Peyer's patch (tissue), 4 donors: Measurements from ENCODE around the gene PEX16. TPM values are rescaled to one million over a fixed set of nuclear protein-coding genes. Genes with fewer than 3 reads are reported as not detected.

Source experiments
- DNase-seq, 3 donors: peaks; one replicate each; pipeline ENCODE4 v3.0.0-alpha.2; 2017 to 2019
- H3K27ac ChIP-seq, 4 donors: fragments of 200-600 bp; sonication (generic); one replicate each; pipeline ENCODE4 v1.5.1; 2016 to 2019
- H3K27me3 ChIP-seq, 2 donors: fragments of 200-600 bp; sonication (generic); one replicate each; pipeline ENCODE4 v1.5.1; 2019
- H3K36me3 ChIP-seq, 3 donors: fragments of 200-600 bp; sonication (generic); one replicate each; pipeline ENCODE4 v1.5.1; 2016 to 2019
- H3K4me1 ChIP-seq, 4 donors: fragments of 200-600 bp; sonication (generic); one replicate each; pipeline ENCODE4 v1.5.1; 2016 to 2019
- H3K4me3 ChIP-seq, 4 donors: fragments of 200-600 bp; sonication (generic); 1 replicate in 3 of 4; 2 replicates in 1 of 4; pipeline ENCODE4 v1.5.1; 2016 to 2019; ENCODE audit warnings: mild to moderate bottlenecking in 1 of 4
- H3K9me3 ChIP-seq, 4 donors: fragments of 200-600 bp; sonication (generic); one replicate each; pipeline ENCODE4 v1.5.1; 2016 to 2019; ENCODE audit warnings: mild to moderate bottlenecking in 1 of 4
- POLR2A ChIP-seq, 2 donors: fragments of 450-650 bp; IDR thresholded peaks; one replicate each; pipeline ENCODE4 v1.5.1; 2017; ENCODE audit warnings: antibody characterized with exemption in 2 of 2, mild to moderate bottlenecking in 2 of 2, moderate library complexity in 2 of 2
- total RNA-seq, 4 donors: library from RNA; depleted of rRNA; stranded (reverse); fragments of >200 nt; gene quantifications; one replicate each; pipeline ENCODE4 v1.1.0, GENCODE V29; 2016
- TF ChIP-seq, protein P1 (sequence below), 6 experiments: fragments of 450-650 bp in 4 of 6; fragments of 200-600 bp in 2 of 6; sonication (generic) in 1 of 6; IDR thresholded peaks; one replicate each; pipeline ENCODE4 v1.5.1; 2017 to 2019; ENCODE audit warnings: antibody characterized with exemption in 6 of 6, mild to moderate bottlenecking in 3 of 6, moderate library complexity in 1 of 6

The PEX16 gene
- total RNA-seq, 4 donors from 2014 or later: 46.2 to 66.8 (median 63.0) TPM

DNA sequence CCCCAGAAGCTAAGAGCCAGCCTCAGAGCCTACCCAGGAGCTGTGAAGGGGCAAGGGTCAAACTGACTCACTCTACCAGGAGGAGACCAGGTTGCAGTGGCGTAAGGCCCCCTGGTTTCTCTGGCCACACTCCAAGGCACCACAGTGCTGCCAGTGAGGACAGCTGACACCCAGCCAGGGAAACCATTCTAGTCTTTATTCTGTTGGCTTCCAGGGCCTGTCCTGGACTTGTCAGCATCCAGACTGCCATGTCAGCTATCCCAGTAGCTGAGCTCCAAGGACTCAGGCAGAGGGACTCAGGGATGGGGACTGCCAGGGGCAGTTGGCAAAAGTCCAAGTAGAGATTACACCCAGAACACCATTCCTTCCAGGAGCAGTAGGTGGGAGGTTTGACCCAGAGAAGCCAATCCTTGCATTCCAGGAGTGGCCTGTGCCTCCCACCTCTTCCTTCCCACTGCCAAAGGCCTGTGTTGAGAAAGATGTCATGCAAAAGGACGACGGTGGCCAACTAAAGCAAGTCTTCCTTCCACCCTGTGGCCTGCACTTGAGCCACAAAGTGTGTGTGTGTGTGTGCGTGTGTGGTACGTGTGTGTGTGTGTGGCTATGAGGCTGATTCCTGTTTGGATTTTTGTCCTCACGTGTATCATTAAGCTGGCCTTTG lies 35.8 kb downstream of the PEX16 start:
- Histone ChIP-seq H3K4me1 (peaks cover 0 to 19% (median 4%) of the 10 kb centered on the region in 4 donors), H3K36me3 (peaks cover 0 to 57% (median 0%) of the 10 kb centered on the region in 3 donors), H3K9me3 (no peaks in the 10 kb centered on the region), H3K27me3 (no peaks in the 10 kb centered on the region), H3K4me3 (no peak overlapping the region), H3K27ac (no peak overlapping the region)
- peak in 1 of 3 donors; percentile 61 for DNase-seq
- no peak for TF ChIP-seq POLR2A (IDR thresholded peaks at IDR 0.05)
- TF ChIP-seq, protein P1, sequence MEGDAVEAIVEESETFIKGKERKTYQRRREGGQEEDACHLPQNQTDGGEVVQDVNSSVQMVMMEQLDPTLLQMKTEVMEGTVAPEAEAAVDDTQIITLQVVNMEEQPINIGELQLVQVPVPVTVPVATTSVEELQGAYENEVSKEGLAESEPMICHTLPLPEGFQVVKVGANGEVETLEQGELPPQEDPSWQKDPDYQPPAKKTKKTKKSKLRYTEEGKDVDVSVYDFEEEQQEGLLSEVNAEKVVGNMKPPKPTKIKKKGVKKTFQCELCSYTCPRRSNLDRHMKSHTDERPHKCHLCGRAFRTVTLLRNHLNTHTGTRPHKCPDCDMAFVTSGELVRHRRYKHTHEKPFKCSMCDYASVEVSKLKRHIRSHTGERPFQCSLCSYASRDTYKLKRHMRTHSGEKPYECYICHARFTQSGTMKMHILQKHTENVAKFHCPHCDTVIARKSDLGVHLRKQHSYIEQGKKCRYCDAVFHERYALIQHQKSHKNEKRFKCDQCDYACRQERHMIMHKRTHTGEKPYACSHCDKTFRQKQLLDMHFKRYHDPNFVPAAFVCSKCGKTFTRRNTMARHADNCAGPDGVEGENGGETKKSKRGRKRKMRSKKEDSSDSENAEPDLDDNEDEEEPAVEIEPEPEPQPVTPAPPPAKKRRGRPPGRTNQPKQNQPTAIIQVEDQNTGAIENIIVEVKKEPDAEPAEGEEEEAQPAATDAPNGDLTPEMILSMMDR (IDR thresholded peaks at IDR 0.05): no peak

DNA sequence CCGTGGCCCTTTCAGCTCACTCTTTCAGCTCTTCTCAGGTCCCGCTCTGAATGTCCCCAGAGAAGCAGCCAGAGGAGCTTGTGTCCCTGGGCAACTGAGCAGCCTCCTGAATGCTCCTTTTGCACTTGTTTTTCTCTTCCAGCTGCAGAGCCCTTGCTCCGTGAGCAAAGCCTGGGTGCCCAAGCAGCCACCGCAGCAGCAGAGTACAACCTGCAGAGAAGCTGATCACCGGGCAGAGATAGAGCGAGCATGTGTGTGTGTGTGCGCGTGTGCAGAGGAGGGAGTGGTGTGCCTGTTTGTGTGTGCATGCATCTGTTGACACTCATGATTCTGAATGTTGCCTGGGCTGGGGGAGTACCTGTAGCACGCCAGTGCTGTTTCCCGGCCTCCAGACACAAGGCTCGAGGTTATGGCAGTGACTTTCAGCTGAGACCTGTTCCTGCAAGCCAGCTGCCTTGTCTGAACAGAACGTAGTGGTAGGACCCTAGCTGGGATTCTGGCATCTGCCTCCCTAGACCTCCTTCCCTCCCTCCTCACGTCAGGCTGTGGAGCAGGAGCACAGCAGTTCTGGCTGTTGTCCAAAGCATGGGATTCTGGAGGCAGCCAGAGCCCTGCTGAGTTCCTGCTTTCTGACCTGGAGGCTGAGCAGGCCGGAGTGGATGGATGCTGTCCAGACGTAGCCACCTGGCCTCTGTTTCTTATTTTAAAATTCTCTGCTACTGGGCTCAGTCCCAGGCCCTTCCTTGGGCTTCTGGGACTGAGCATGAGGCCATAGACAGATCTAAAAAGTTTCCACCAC lies 36.7 kb downstream of the PEX16 start:
- H3K36me3 ChIP-seq: peaks cover 0 to 66% (median 0%) of the 10 kb centered on the region in 3 donors
- H3K4me3 ChIP-seq: no peak overlapping the region
- DNase-seq: no peak
- no peaks in the 10 kb centered on the region for H3K9me3 ChIP-seq
- H3K27ac ChIP-seq: no peak overlapping the region
- TF ChIP-seq, protein P1 (IDR thresholded peaks at IDR 0.05): no peak
- TF ChIP-seq POLR2A (IDR thresholded peaks at IDR 0.05): no peak
- no peaks in the 10 kb centered on the region for H3K27me3 ChIP-seq
- H3K4me1 ChIP-seq: peaks cover 0 to 16% (median 4%) of the 10 kb centered on the region in 4 donors

DNA sequence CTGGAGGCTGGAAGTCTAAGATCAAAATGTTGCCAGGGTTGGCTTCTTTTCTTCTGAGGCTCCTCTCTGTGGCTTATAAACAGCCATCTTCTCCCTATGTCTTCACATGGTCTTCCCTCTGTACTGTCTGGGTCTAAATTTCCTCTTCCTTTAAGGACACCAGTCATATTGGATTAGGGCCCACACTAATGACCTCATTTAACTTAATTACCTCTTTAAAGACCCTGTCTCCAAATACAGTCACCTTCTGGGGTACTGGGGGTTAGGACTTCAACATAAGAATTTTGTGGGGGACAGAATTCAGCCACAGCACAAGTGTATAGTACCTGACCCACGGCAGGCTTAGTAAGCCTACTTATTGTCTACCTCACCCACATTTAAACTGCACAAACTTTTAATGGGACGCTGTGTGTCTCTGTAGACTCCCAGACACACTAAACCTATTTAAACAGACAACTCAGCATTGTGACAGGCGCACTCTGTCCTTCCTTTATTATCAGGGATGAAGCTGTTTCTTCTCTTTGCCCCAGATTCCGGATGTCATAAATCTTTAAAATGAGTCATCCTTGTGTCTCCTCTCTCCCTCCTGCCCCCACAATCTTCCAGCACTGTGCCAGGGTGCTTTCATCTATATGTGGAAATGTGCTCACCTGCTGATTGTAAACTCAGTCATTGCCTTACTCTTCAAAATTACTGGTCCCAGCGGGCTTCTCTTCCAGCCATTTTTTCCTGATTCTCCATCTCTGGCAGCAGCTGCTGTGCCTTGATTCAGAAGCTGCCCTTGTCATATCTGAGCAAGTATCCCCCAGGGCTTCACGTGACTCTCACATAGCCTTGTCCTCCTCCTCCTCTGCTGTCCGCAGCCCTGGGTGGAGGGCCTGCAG lies 37.6 kb downstream of the PEX16 start:
- Histone ChIP-seq H3K36me3 (peaks cover 0 to 72% (median 0%) of the 10 kb centered on the region in 3 donors), H3K4me3 (no peak overlapping the region), H3K27ac (peak overlapping the region in 1 of 4 donors; percentile 52), H3K4me1 (peaks cover 0 to 12% (median 2%) of the 10 kb centered on the region in 4 donors), H3K9me3 (no peaks in the 10 kb centered on the region), H3K27me3 (no peaks in the 10 kb centered on the region)
- no peak for DNase-seq
- TF ChIP-seq POLR2A (IDR thresholded peaks at IDR 0.05): no peak
- TF ChIP-seq, protein P1 (IDR thresholded peaks at IDR 0.05): no peak

DNA sequence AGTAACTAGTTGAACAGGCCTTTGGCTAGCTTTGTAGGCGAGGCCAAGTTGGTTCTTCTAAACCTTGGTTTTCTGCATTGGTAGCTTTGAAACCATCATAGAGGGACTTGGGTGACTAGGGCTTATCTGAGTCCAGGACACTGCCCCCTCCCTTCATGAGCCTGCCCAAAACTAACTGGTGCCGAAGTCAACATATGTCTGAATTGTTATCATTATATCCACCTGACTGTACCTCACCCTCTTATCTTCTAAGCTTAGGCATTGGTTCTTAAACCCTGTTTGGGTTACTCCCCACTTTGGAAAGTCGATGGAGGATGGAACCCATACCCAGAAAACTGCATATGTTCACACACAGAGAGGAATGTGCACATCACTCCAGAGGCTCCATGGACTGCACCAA lies 39.8 kb downstream of the PEX16 start:
- TF ChIP-seq POLR2A (IDR thresholded peaks at IDR 0.05): no peak
- TF ChIP-seq, protein P1 (IDR thresholded peaks at IDR 0.05): no peak
- Histone ChIP-seq H3K4me1 (peaks cover 0 to 12% (median 2%) of the 10 kb centered on the region in 4 donors), H3K27me3 (no peaks in the 10 kb centered on the region), H3K36me3 (peaks cover 0 to 92% (median 0%) of the 10 kb centered on the region in 3 donors), H3K4me3 (no peak overlapping the region), H3K27ac (no peak overlapping the region), H3K9me3 (no peaks in the 10 kb centered on the region)
- DNase-seq: no peak

DNA sequence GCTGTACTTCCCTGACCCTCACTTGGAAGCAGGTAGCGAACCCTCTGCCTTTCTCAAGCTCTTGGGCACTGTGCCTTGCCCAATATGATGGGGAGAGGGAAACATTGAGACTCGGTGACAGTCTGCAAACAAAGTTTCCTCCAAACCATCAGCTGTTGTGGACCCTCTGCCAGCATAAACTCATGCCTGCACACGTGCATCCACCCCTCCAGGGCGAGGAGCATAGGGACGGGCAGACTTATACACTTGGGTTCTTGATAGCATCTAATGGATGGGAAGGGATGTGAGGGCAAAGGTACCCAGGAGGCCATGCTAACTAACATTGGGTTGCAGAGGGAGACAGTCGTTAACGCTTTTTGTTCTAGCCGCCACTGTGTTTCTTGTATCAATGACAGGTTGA lies 40.5 kb downstream of the PEX16 start:
- Histone ChIP-seq H3K4me1 (peaks cover 0 to 12% (median 2%) of the 10 kb centered on the region in 4 donors), H3K27me3 (no peaks in the 10 kb centered on the region), H3K36me3 (peaks cover 0 to 94% (median 0%) of the 10 kb centered on the region in 3 donors), H3K27ac (no peak overlapping the region), H3K4me3 (no peak overlapping the region), H3K9me3 (no peaks in the 10 kb centered on the region)
- no peak for DNase-seq
- TF ChIP-seq, protein P1 (IDR thresholded peaks at IDR 0.05): no peak
- TF ChIP-seq POLR2A (IDR thresholded peaks at IDR 0.05): no peak
